Measurements from ENCODE around the gene BSG. TPM values are rescaled to one million over a fixed set of nuclear protein-coding genes. Genes with fewer than 3 reads are reported as not detected.
"Not testable (repeated sequence)": the region's sequence is repeated elsewhere in the genome, so short reads cannot be mapped to it uniquely, and the experiment has no call there.

The BSG gene
- total RNA-seq, 4 donors from 2014 or later: 303 to 400 (median 324) TPM

- H3K9me3 ChIP-seq: no peaks in the 10 kb centered on the region
- peaks cover 0 to 19% (median 0%) of the 10 kb centered on the region in 4 donors for H3K4me1 ChIP-seq
- H3K36me3 ChIP-seq: peaks cover 3 to 66% (median 23%) of the 10 kb centered on the region in 3 donors
- H3K27me3 ChIP-seq: peaks cover 0 to 26% of the 10 kb centered on the region in 2 donors
- no peak overlapping the region for H3K27ac ChIP-seq
- H3K4me3 ChIP-seq: no peak overlapping the region
- TF ChIP-seq CTCF (IDR thresholded peaks at IDR 0.05) (no peak), EP300 (IDR thresholded peaks at IDR 0.05) (no peak), POLR2A (IDR thresholded peaks at IDR 0.05) (no peak)
- WGBS, 2 donors: 85 to 89% methylated on average over 10 to 19 of the region's 19 CpGs
- DNase-seq (ENCODE audit: low spot score in 2 of 2): no peak
Measured at GRCh38 chr19:618247-618619, 45.8 kb downstream of the BSG start.

GRCh38 chr19:618674-619285 lies 46.4 kb downstream of the BSG start:
- 92 to 93% methylated on average over 25 of the region's 27 CpGs for WGBS, 2 donors
- H3K4me3 ChIP-seq: no peak overlapping the region
- no peak for TF ChIP-seq POLR2A (IDR thresholded peaks at IDR 0.05)
- TF ChIP-seq EP300 (IDR thresholded peaks at IDR 0.05): no peak
- TF ChIP-seq CTCF (IDR thresholded peaks at IDR 0.05): no peak
- peaks cover 0 to 24% (median 0%) of the 10 kb centered on the region in 4 donors for H3K4me1 ChIP-seq
- no peaks in the 10 kb centered on the region for H3K9me3 ChIP-seq
- peaks cover 3 to 71% (median 23%) of the 10 kb centered on the region in 3 donors for H3K36me3 ChIP-seq
- H3K27me3 ChIP-seq: peaks cover 0 to 26% of the 10 kb centered on the region in 2 donors
- H3K27ac ChIP-seq: no peak overlapping the region
- no peak for DNase-seq (ENCODE audit: low spot score in 2 of 2)

GRCh38 chr19:619286-620002 lies 47.0 kb downstream of the BSG start:
- no peak for TF ChIP-seq EP300 (IDR thresholded peaks at IDR 0.05)
- no peak for TF ChIP-seq POLR2A (IDR thresholded peaks at IDR 0.05)
- no peak for TF ChIP-seq CTCF (IDR thresholded peaks at IDR 0.05)
- H3K27me3 ChIP-seq: peaks cover 0 to 21% of the 10 kb centered on the region in 2 donors
- no peak for DNase-seq (ENCODE audit: low spot score in 2 of 2)
- H3K9me3 ChIP-seq: no peaks in the 10 kb centered on the region
- H3K4me3 ChIP-seq: no peak overlapping the region
- peaks cover 3 to 78% (median 23%) of the 10 kb centered on the region in 3 donors for H3K36me3 ChIP-seq
- 95% methylated on average over 46 of the region's 47 CpGs for WGBS, 2 donors
- no peak overlapping the region for H3K27ac ChIP-seq
- peaks cover 0 to 28% (median 0%) of the 10 kb centered on the region in 4 donors for H3K4me1 ChIP-seq

GRCh38 chr19:620166-620862 lies 47.9 kb downstream of the BSG start:
- TF ChIP-seq EP300 (IDR thresholded peaks at IDR 0.05) (no peak), CTCF (IDR thresholded peaks at IDR 0.05) (no peak), POLR2A (IDR thresholded peaks at IDR 0.05) (no peak)
- Histone ChIP-seq H3K9me3 (no peaks in the 10 kb centered on the region), H3K4me3 (no peak overlapping the region), H3K4me1 (peaks cover 0 to 35% (median 0%) of the 10 kb centered on the region in 4 donors), H3K36me3 (peaks cover 3 to 87% (median 23%) of the 10 kb centered on the region in 3 donors), H3K27me3 (peaks cover 0 to 12% of the 10 kb centered on the region in 2 donors), H3K27ac (no peak overlapping the region)
- WGBS, 2 donors: 91 to 93% methylated on average over 41 to 45 of the region's 51 CpGs
- DNase-seq (ENCODE audit: low spot score in 2 of 2): no peak

GRCh38 chr19:621191-621590 lies 48.8 kb downstream of the BSG start:
- WGBS, 2 donors: 96% methylated on average over 19 of the region's 48 CpGs; no CpG with 5 or more reads in 1 of the 2 donors
- H3K4me1 ChIP-seq: peaks cover 0 to 35% (median 0%) of the 10 kb centered on the region in 4 donors
- H3K27ac ChIP-seq; H3K4me3 ChIP-seq; DNase-seq (ENCODE audit: low spot score in 2 of 2); H3K9me3 ChIP-seq; H3K27me3 ChIP-seq: not testable (repeated sequence)
- H3K36me3 ChIP-seq: peaks cover 4 to 95% (median 23%) of the 10 kb centered on the region in 3 donors
